HG03060 (cell line): Measurements from ENCODE around the gene SBK1.
"Not testable (repeated sequence)": the region's sequence is repeated elsewhere in the genome, so short reads cannot be mapped to it uniquely, and the experiment has no call there.

Experiments
- ATAC-seq: cut with Tn5 transposase; IDR thresholded peaks from one replicate; pipeline ENCODE4 v1.9.1; 2021; ENCODE audit warnings: low read depth, moderate number of reproducible peaks; ENCODE audit not compliant: unreplicated experiment

Gene SBK1

DNA sequence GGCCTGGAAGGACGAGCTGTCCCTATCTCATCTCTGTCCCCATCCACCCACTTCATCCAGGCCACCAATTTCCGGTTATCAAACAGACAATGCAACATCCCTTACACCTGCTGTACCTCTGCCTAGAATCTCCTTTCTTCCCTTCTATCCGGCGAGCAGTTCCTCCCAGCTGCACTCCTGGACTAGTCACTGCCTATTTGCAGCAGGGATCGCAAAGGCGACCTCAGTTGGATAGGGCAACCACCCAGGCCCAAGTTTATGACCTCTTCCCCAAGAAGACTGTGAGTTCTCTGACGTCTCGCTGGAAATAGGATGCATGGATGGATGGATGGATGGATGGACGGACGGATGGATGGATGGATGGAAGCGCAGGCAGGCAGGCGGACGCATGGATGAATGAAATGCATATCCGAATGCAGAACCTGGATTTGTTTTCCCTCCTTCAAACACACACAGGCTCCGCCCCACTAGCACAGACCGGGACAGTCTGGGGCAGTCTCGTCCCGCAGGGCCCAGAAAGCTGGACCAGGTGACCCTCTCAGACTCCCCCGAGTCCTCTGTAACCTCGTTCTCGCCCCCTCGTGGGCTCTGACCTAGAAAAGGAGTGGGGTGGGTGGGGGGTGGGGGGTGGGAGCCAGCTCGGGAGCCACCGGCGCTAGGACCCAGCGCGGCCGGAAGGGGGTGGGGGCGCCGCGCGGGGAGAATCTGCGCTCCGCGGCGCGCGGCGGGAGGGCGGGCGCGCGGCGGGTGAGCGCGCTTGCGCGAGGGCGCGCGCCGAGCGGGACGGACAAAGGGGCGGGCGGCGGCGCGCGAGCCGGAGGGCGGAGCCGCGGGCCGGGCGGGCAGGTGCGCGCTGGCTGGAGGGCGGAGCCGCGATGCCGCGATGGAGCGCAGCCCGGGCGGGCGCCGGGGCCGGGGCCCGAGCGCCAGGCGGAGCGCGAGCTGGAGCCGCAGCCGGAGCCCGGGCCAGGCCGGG is at the start of gene SBK1:
Gene SBK1, plus strand, starts transcription at position 875 of the 976 bp plus-strand sequence. CDS start 24,867 bp downstream, outside the sequence.
- ATAC-seq, result no peak

DNA sequence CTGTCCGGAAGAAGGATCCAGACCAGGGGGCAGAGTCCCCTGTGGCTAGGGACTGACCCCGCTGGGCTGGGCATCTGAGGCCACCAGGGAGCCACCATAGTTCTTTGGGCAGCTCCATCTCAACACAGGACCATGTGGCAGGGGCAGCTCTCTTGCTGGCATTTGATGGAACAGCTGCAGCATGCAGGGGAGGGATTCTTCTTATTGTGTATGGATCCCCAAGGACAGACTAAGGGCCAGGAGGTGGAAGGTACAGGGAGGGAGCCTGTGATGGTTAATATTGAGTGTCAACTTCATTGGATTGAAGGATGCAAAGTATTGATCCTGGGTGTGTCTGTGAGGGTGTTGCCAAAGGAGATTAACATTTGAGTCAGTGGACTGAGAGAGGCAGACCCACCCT is 42.8 kb upstream of the SBK1 start:
- ATAC-seq, result not testable (repeated sequence)

DNA sequence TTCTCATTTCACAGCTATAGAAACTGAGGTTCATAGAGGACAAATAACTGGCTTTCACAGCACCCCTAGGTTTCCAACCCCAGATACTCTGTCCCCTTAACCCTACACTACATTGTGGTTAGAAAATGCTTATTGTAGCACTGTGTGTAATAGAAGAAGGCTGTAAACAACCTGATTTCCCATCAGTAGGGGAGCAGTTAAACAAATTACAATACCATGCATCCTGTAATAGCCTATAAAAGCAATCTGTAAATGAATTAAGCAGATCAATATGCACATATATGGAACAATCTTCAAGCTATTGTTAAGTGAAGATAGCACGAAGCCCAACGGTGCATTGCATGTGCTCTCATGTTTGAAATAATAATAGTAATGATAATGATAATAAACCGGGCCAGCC is 41.3 kb upstream of the SBK1 start:
- no peak for ATAC-seq

DNA sequence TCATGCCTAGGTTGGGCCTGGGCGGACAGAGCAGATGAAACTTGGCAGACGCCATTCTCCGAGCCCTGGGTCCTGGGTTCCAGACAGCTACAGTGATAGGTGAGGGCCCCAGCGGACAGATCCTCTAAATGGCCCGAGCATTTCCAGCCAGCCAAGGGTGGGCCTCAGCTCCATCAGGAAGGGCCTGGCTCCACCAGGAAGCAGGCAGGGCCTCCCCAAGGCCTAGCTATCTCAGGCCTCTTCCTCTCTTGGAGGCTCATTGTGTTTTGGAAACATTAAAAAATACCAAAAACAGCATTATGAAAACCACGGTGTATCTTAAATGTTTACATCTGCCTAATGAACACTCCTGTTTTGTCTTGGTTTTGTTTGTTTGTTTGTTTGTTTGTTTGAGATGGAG is 38.2 kb upstream of the SBK1 start:
- ATAC-seq, result no peak

DNA sequence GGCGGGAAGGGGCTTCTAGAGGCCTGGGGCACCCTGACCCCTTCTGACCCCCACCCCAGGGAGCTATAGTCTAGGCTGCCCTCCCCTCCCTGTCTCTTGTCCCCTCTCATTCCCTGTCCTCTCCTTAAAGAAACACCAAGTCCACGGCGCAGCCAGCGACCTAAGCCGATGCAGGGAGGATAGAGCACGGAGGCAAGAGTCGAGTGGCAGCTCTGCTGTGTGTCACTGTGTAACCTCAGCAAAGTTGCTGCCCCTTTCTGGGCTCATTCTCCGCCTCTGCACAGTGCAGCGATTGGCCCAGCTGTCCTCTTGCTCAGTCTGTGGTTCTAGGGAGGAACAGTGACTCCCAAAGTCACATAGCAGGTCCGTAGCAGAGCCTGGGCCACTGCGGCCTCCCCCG is 36.5 kb upstream of the SBK1 start:
- ATAC-seq, result no peak

DNA sequence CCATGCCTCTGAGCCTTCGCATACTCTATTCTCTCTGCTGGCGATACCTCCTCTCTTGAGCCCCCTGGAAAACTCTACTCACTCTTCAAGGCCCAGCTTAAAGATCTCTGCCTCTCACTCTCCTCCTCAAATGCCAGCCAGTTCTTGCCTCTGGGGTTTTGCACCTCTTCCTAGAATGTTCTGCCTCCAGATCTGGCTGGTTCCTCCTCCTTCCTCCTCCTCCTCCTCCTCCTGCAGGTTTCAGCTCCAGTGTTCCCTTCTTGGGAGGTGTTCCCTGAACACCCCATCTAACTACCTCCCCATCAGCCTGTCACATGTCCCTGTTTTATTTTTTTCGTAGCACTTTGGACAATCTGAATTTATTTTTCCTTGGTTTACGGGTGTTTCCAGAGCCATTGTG is 35.1 kb upstream of the SBK1 start:
- ATAC-seq, result no peak

DNA sequence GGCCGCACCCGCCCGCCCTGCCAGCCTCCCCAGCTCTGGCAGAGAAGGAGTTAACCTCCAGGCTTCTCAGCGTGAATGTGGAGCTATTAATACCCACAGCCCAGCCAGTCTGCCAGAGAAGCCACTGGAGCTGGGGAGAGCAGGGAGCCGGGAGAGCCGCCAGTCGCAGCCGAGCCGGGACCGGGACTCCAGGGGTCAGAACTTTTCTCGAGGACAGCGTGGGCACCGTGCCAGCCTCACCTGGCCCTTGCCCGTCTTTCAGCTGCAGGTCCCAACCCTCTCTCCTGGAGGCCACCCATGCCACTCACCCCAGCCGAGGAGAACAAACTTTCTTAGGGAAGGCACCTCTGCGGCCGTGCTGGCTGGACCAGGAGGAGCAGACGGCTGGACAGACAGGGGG is 33.8 kb upstream of the SBK1 start:
- ATAC-seq, result no peak

DNA sequence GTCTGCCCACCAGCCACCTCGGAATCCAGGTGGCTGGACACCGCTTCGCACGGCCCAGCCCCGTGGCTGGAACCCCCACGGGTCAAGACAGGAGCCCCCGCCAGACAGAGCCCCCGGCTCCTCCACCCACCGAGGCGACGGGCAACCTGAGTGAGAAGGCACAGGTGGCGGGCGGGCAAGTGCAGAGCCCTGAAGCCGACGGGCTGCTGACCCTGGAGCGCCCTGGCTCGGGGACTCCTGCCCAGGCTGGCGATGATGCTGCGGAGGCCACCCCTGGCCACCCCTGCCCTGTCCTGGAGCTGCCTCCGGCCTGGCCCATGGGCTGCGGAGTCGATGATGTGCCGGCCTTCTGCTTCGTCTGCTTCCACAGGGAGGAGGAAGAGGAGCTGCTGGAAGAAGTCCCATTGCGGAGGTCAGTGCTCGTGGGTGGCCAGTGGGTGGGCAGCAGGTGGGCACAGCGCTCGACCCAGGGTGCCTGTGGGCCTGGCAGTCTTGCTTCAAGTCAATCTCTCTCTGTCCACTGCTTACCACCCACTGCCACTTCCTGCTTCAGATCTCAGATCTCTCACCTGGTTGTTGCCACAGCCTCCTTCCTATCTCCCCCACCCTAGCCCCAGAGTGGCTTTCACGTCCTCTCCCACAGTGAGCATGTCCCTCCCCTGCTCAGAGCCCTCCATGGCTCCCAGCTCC is 33.1 kb upstream of the SBK1 start:
- no peak for ATAC-seq

DNA sequence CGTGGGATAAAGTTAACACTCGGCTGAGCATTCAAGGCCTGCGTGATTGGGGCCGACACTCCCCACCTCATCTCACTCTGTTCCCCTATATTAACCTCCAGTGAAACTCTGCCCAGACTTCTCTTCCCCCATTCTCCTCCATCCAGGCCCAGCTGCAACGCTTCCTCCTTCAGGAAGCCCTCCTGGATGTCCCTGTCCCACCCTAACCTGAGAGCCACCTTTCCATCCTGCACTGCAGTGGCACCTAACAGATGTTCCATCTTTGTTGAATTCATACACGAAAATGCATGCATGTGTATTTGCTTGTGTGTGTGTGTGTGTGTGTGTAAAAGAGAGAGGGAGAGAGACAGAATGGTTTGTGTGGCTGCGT is 32.6 kb upstream of the SBK1 start:
- no peak for ATAC-seq

DNA sequence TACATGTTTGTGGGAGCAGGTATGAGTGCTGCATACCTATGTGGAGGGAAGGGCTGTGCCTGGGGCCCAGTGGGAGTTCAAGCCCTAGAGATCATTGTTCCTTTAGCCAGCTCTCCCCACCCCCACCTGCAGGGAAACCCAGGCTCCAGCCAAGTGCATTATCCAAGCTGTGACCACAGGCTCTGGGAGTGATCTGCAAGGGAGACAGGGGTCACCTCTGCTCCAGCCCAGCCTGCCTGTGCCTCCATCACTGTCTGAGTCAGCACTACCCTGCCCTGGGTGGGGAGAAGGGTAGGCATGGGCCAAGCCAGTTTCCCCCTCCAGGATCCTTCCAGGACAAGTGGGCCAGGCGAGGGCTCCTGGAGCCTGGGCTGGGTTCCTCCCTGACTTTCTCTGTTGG is 32.1 kb upstream of the SBK1 start:
- ATAC-seq, result no peak

DNA sequence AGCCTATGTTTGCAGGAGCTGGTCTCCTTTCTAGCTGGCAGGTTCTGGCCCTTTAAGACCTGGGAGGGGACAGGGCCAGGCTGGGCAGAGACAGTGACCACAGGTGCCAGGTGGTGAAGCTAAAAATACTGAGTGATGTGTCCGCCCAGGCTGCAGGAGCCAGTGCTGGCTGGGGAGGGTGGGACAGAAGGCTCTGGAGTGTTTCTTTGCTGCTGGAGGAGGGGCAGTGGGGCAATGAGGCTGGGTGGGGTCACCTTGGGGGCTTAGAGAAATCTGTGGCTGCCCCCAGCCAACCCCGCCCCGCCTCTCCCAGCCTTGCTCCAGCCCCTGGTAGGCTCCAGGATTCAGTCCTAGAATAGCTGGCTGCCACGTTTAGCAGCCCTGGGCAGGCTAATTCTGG is 30.4 kb upstream of the SBK1 start:
- ATAC-seq, result no peak

DNA sequence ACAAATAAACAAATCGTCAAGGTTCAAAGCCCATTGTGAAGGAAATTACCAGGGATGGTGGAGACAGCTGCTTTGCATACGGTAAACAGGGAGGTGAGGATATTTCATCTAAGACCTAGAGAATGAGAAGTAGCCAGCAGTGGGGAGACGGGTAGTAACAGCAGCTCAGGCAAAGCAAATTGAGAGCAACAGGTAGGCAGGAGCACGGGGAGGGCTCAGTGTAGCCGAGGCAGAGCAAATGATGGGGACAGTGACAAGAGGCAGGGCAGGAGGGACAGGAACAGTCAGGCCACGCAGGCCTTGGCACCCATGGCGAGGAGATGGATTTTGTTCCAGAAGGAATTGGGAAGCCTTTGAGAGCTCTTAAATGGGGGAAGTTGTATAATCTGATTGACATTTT is 29.0 kb upstream of the SBK1 start:
- no peak for ATAC-seq

DNA sequence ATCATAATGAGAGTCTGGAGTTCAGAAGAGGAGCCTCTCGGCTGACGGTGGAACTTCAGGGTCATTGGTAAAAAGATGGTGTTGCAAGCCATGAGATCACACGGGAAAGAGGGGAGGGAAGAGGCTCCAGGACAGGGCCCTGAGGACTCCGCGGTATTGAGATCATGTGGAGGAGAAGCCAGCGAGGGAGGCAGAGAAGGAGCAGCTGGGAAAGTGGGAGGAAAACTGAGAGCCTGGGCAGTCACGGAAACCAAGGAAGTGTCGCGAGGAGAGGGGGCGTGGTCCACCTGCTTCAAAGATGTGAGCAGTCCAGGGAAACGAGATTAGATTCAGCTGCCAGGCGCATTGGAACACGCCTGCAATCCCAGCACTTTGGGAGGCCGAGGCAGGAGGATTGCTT is 27.7 kb upstream of the SBK1 start:
- no peak for ATAC-seq

DNA sequence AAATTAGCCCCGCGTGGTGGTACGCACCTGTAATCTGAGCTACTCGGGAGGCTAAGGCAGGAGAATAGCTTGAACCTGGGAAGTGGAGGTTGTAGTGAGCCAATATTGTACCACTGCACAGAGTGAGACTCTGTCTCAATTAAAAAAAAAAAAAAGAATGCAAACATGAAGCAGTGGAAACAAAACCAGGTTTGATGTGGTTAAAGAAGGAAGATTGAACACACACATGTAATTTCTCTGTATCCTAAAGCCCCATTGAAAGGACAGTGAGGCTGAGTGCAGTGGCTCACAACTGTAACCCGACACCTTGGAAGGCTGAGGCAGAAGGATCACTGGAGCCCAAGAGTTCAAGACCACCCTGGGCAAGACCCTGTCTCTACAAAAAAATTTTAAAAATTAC is 26.5 kb upstream of the SBK1 start:
- no peak for ATAC-seq

DNA sequence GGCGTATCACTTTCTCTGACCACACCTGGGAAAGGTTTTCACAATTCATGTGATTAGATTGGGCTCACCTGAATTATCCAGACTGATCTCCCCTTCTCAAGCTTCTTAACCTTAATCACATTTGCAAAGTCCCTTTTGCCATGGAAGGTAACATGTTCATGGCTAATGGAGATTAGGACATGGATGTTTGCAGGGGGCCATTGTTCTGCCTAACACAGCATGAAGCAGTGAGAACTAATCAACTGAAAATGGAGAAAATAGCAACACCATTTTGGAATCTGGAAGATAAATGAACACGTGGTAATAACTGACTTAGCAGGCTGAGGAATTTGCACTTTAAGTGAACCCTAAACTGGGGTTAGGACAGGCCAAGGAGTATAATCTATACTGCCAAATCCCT is 25.0 kb upstream of the SBK1 start:
- ATAC-seq, result no peak

DNA sequence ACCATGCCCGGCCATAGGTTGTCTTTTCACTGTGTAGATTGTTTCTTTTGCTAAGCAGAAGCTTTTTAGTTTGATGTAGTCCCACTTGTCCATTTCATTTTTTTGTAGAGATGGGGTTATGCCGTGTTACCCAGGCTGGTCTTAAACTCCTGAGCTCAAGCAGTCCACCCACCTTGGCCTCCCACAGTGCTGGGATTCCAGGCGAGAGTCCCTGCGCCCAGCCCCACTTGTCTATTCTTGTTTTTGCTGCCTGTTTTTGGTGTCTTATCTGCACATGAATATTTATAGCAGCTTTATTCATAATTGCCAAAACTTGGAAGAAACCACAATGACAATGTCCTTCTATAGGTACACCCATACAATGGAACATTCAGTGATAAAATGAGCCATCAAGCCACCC is 18.8 kb upstream of the SBK1 start:
- ATAC-seq, result no peak

DNA sequence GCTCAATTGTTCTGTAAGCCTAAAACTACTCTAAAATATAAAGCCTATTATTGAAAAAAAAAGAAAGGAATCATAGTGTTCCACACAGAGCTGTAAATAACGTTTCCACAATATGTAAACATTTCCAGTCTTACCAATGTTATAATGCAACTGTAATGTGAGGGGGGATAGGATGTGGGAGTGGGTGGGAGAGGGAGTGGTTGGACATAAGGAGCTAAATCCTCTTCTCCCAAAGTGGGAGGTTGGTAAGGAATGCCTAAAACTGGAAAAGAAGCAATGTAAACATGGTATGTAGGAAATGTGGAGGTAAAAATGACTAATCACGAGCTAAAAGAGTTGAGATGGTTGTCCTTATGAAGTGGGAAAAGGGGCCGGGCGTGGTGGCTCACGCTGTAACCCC is 17.6 kb upstream of the SBK1 start:
- ATAC-seq, result no peak

DNA sequence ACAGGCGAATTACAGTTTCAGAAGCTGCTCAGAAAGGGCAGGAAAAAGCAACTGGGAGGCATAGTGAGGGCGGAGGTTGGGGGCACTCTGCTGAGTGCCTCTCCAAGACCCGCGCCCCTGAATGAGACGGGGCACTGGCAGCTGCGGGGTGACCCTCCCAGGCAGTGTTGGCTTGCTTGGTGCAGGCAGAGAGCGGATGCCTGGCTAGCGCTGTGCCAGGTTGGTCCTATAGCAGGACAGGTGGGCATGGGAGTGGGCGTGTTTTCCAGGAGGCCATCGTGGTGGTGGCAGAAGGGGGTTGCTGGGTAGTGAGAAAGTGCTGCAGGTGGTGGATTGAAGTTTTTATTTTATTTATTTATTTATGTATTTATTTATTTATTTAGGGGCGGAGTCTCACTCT is 16.0 kb upstream of the SBK1 start:
- ATAC-seq, result no peak

DNA sequence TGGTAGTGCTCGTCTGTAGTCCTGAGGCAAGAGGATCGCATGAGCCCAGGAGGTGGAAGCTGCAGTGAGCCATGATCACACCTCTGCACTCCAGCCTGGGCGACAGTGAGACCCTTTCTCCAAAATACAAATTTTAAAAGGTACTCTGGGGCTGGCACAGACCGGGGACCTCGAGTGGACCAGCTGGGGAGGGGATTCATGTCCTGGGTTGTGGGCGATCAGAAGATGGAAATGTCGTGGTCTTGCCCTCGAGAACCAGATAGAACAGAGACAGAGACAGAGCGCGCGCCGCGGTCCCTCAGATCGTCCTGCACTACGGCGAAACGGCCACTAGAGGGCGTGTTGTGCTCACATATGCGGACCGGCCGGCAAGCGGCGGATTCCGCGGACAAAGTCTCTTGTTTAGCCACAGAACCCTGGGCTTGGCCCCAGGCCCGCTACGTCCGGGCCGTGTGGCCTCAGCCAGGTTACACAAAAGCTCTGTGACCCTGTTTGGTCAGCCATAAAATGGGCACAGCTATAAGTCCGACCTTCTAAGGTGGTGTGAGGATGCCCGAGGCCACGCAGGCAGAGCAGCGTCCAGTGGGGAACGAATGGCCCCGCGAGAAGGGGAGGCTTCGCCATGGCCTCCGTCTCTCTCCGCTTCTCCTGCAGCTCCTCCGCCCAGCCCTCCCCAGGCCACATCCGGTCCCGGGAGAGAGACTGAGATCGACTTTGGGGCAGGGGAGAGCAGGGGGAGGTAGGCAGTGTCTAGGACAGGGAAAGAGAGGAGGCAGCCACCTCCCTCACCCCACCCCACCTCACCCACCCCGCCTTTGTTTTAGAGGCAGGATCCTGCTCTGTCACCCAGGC is 14.6 kb upstream of the SBK1 start:
- ATAC-seq, result no peak

DNA sequence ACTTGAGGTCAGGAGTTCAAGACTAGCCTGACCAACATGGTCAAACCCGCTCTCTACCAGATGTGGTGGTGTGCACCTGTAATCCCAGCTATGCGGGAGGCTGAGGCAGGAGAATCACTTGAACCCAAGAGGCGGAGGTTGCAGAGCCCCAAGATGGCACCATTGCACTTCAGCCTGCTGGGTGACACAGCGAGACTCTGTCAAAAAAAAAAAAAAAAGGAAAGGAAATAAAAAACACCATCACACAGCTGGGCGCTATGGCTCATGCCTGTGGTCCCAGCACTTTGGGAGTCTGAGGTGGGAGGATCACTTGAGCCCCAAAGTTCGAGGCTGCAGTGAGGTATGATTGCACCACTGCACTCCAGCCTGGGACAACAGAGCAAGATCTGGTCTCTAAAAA is 13.3 kb upstream of the SBK1 start:
- no peak for ATAC-seq
